A673 (cell line): ENCODE results near the gene GNAS.

Source experiments
- CTCF ChIP-seq: fragments of 300-800, 200-600 bp; sonication (generic); conservative IDR thresholded peaks from 2 replicates; pipeline ENCODE4 v1.5.1; 2017; ENCODE audit warnings: low read depth, mild to moderate bottlenecking, antibody characterized with exemption, low read length, moderate library complexity, mixed read lengths
- EZH2 ChIP-seq: fragments of 200-600 bp; sonication (generic); IDR thresholded peaks from 2 replicates; pipeline ENCODE4 v1.6.1; 2017; ENCODE audit warnings: borderline replicate concordance, low read depth, mild to moderate bottlenecking, mixed read lengths, antibody characterized with exemption, low read length; ENCODE audit not compliant: poor library complexity, severe bottlenecking

GRCh38 chr20:58888521-58889333 lies 36.2 kb downstream of the GNAS start:
- TF ChIP-seq CTCF (no peak), EZH2 (no peak)
